IPS-18c (cell line): ENCODE data around the gene FADS1.

Experiments used
- H3K4me3 ChIP-seq: 2 replicates; pipeline ENCODE4 v1.7.0; 2013; ENCODE audit warnings: low read depth, mild to moderate bottlenecking, low read length, moderate library complexity; ENCODE audit not compliant: insufficient read depth
- H3K9me3 ChIP-seq: one replicate; pipeline ENCODE4 v1.6.1; 2013; ENCODE audit warnings: mild to moderate bottlenecking, low read length, moderate library complexity; ENCODE audit not compliant: control insufficient read depth, insufficient read depth

FADS1 gene

DNA sequence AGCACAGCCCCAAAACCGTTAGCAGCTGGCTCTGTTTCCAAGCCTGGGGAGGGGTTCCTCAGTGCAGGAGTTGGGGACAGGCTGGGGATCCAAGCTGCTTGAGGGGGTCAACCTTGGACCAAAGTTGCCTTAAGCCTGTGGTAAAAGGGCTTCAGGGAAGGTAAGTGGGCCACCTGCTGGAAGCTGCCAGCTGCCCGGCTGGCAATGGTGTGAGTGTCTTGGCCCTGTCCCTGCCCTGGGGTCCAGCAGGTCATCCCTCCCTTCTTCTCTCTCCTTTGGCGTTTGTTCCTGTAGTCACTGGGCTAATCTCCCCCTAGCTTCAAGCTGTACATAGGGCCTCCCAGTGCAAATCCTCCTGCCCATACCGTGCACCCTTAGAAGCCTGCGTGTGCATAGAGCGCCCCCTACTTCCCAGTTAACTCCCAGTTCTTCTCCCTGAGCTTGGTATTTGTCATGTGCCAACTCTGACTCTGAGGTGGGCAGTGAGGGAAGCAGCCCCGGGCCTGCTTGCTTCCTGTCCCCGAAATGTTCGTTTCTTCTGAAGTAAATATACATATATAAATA, 28.8 kb downstream of the FADS1 start:
- Histone ChIP-seq H3K9me3 (no peaks in the 10 kb centered on the region), H3K4me3 (no peak overlapping the region)

DNA sequence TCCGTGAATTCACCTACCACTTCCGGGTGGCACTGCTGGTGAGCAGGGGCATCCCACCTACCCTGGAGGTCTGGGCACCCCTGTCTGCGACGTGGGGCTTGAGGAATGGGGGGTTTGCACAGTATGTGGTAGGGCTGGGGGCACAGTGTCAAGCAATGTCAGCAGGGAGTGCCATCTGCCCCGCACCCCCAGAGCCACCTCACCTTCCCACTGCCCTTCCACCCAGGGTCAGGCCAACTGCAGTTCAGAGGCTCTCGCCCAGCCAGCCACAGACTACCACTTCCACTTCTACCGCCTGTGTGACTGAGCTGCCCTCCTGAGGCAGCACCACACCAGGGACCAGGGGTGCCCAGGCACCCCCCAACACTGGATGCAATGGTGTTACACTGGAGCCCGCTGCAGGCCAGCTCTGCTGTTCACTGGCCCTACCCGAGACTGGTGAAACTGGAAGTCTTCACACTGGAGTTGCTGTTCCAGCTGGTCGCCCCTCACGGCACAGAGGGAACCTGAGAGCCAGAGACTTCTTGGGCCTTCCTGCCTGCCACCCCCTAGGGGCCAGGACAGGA, 30.9 kb downstream of the FADS1 start:
- no peaks in the 10 kb centered on the region for H3K9me3 ChIP-seq
- no peak overlapping the region for H3K4me3 ChIP-seq

DNA sequence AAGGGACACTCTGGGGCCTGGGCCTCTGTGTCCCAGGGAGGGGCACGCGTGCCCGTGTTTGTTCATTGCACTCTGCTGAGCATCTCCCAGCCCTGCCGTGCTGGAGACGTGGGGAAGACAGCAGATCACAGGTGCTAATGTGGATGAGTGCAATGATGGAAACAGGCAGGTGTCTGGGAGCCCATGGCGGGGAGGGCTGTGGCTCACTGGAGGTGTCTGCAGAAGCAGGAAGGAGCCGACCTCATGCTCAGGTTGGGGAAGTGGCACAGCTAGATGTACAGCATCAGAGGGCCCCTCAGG, 32.3 kb downstream of the FADS1 start:
- no peak overlapping the region for H3K4me3 ChIP-seq
- H3K9me3 ChIP-seq: no peaks in the 10 kb centered on the region

GRCh38 chr11:61783717-61784505, 32.9 kb downstream of the FADS1 start:
- no peak overlapping the region for H3K4me3 ChIP-seq
- no peaks in the 10 kb centered on the region for H3K9me3 ChIP-seq

GRCh38 chr11:61782841-61783240, 34.0 kb downstream of the FADS1 start:
- Histone ChIP-seq H3K9me3 (no peaks in the 10 kb centered on the region), H3K4me3 (no peak overlapping the region)

- no peak overlapping the region for H3K4me3 ChIP-seq
- no peaks in the 10 kb centered on the region for H3K9me3 ChIP-seq
Observed at GRCh38 chr11:61782299-61782698, 34.5 kb downstream of the FADS1 start.

GRCh38 chr11:61781585-61781984, 35.2 kb downstream of the FADS1 start:
- H3K9me3 ChIP-seq: no peaks in the 10 kb centered on the region
- no peak overlapping the region for H3K4me3 ChIP-seq

GRCh38 chr11:61780581-61781162, 36.1 kb downstream of the FADS1 start:
- H3K4me3 ChIP-seq: no peak overlapping the region
- H3K9me3 ChIP-seq: no peaks in the 10 kb centered on the region

- Histone ChIP-seq H3K9me3 (no peaks in the 10 kb centered on the region), H3K4me3 (no peak overlapping the region; the same call in 1 of the 2 replicates)
Observed at GRCh38 chr11:61779666-61780525, 36.9 kb downstream of the FADS1 start.

- no peaks in the 10 kb centered on the region for H3K9me3 ChIP-seq
Observed at GRCh38 chr11:61778920-61779650, 37.7 kb downstream of the FADS1 start.

DNA sequence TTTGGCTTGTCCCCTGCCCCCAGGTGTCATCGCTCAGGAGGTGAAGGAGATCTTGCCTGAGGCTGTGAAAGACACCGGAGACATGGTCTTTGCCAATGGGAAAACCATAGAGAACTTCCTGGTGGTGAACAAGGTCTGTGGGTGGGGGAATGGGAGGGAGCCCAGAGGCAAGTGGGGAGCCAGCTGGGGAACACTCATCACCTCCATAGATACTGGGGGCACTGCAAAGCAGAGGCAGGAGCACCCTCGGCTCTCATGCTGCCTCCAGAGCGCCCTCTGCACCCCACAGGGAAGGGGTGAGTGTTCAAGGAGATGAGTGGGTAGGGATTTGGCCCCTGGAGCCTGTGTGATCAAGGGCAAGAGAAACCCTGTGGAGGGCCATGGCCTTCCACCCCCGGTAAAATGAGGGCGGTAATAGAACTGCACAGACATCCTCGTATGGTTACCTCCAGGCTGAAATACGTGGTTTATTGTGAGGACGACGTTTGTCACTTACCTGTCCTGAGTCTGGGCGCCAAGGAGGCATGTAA, 38.4 kb downstream of the FADS1 start:
- no peaks in the 10 kb centered on the region for H3K9me3 ChIP-seq
- H3K4me3 ChIP-seq: no peak overlapping the region

More at GRCh38 chr11:61778920-61779650, 37.7 kb downstream of the FADS1 start:
- H3K4me3 ChIP-seq: no peak overlapping the region

DNA sequence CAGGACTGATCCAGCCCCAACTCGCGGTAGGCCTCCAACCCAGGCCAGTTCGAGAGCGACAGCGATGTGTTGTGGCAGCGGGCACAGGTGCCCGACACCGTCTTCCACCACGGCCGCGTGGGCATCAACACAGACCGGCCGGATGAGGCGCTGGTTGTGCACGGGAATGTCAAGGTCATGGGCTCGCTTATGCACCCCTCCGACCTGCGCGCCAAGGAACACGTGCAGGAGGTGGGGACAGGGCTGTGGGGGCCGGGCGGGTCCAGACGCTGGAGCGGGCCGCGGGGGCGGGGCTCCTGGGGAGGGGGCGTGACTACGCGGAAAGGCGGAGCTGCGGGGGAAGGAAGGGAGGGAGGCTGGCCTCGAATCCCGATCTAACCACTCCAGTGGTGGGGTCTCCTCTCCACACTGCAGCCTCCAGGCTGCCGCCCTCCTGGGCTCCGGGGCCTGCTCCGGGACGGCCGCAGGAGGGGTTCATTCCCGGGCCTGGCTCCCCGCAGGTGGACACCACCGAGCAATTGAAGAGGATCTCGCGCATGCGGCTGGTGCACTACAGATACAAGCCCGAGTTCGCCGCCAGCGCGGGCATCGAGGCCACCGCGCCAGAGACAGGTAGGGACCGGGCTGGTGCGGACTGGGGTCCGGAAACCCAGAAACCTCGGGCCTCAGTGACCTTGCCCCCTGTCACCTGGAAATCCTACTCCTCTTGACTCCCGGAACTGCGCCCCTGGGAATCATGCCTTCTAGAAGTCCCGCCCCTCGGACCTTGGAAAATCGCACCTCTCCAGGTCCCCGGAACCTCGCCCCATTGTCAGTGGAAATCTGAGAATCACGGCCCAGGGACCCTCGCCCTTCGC, 39.3 kb downstream of the FADS1 start:
- Histone ChIP-seq H3K4me3 (no peak overlapping the region), H3K9me3 (no peaks in the 10 kb centered on the region)

- H3K4me3 ChIP-seq: no peak overlapping the region
- no peaks in the 10 kb centered on the region for H3K9me3 ChIP-seq
Observed at GRCh38 chr11:61776561-61777075, 40.2 kb downstream of the FADS1 start.

DNA sequence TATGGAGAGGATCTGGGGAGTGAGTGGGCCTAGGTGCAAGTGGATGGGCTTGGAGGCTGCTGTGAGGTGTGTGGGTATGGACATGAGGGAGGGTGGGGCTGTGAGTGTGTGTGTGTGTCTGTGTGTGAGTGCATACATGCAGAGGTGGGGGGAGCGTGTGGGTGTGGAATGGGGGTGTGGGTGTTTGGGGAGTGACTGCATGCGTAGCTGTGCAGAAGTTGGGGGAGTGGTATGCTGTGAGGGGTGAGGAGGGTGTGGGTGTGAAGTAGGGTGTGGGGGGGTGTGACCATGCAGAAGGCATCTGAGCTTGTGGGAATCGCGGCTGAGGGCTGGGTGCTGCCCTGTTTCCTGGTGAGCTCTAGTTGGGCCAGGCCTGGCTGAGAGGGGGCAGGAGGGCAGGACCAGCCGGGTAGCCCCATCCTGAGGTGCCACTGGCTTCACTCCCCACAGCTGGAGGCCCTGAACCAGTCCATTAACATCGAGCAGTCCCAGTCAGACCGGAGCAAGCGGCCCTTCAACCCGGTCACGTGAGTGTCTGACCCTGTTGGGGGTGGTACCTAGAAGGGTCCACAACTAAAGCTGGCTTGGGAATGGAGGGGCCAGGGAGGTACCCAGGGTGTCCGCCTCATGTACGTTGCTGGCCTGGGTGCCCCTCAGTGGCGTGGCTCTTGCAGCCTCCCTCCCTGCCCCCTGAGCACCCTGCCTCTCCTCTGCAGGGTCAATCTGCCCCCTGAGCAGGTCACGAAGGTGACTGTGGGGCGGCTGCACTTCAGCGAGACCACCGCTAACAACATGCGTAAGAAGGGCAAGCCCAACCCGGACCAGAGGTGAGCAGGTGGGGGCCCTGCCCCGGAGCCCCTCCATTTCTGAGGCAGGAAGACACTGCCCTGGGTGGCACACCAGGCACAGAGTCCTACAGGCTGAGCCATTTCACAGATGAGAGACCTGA, 40.9 kb downstream of the FADS1 start:
- Histone ChIP-seq H3K9me3 (no peaks in the 10 kb centered on the region), H3K4me3 (no peak overlapping the region; the same call in 1 of the 2 replicates)

DNA sequence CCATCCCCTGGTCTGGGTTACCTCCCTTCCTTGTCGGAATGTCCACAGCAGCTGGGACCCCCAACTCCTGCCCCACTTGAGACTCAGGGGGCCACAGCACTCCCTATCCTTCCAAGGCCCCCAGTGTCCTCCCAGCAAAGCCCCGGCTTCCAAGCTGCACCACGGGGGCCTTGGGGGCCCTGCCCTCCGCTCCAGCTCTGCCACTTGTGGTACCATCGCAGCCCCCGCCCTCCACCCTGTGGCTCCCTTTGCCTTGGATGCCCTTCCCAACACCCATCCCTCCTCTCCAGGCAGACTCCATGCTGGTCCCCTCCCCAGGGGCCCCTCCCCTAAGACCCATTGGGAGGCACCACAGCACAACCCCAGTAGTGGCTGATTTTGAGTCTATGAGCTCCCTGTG, 41.7 kb downstream of the FADS1 start:
- Histone ChIP-seq H3K4me3 (no peak overlapping the region), H3K9me3 (no peaks in the 10 kb centered on the region)
